ENCODE results near the gene KRTAP12-4.

The KRTAP12-4 gene

GRCh38 chr21:44694776-44695175, 40.3 kb upstream of the KRTAP12-4 start:
- no peak for TF ChIP-seq POLR2AphosphoS5 (IDR thresholded peaks at IDR 0.05; ENCODE audit: low read depth, low read length)

GRCh38 chr21:44692798-44693512, 38.5 kb upstream of the KRTAP12-4 start:
- TF ChIP-seq TAF1 (IDR thresholded peaks at IDR 0.05; ENCODE audit: borderline replicate concordance, insufficient read depth, low read length) (no peak), FOXP2 (optimal IDR thresholded peaks at IDR 0.05; ENCODE audit: borderline replicate concordance, extremely low read depth, extremely low read length, insufficient read depth) (no peak), REST (IDR thresholded peaks at IDR 0.05; ENCODE audit: insufficient read depth in 1 of 2, low read depth in 2 of 2, low read length in 2 of 2) (no peak), SIN3A (IDR thresholded peaks at IDR 0.05; ENCODE audit: borderline replicate concordance, insufficient read depth, low read length) (no peak), POLR2AphosphoS5 (IDR thresholded peaks at IDR 0.05; ENCODE audit: low read depth, low read length) (no peak)

GRCh38 chr21:44691686-44692085, 37.2 kb upstream of the KRTAP12-4 start:
- no peak for TF ChIP-seq REST (IDR thresholded peaks at IDR 0.05; ENCODE audit: insufficient read depth in 1 of 2, low read depth in 2 of 2, low read length in 2 of 2)
- no peak for TF ChIP-seq POLR2AphosphoS5 (IDR thresholded peaks at IDR 0.05; ENCODE audit: low read depth, low read length)
- no peak for TF ChIP-seq FOXP2 (optimal IDR thresholded peaks at IDR 0.05; ENCODE audit: borderline replicate concordance, extremely low read depth, extremely low read length, insufficient read depth)
- no peak for TF ChIP-seq SIN3A (IDR thresholded peaks at IDR 0.05; ENCODE audit: borderline replicate concordance, insufficient read depth, low read length)
- TF ChIP-seq TAF1 (IDR thresholded peaks at IDR 0.05; ENCODE audit: borderline replicate concordance, insufficient read depth, low read length) = no peak

DNA sequence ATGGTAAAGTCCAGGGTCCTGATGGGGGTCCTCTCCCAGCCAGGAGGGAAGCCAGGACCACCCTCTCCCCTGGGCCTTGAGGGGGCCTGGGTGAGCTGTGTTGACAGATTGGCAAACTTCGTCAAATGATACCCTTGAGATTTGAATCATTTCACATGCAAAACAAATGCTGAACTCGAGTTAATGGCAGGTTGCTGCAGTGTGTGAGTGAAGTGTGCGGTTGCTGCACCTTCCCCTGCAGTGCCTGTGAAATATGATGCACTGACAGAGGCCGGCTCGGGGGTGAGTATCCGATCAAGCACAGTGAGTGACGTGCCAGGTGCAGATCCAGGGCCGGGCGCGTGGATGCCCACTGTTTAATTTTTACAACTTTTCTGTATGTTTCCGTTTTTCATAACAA, 33.2 kb upstream of the KRTAP12-4 start:
- TF ChIP-seq POLR2AphosphoS5 (IDR thresholded peaks at IDR 0.05; ENCODE audit: low read depth, low read length) = no peak
- no peak for TF ChIP-seq REST (IDR thresholded peaks at IDR 0.05; ENCODE audit: insufficient read depth in 1 of 2, low read depth in 2 of 2, low read length in 2 of 2)
- no peak for TF ChIP-seq SIN3A (IDR thresholded peaks at IDR 0.05; ENCODE audit: borderline replicate concordance, insufficient read depth, low read length)
- TF ChIP-seq FOXP2 (optimal IDR thresholded peaks at IDR 0.05; ENCODE audit: borderline replicate concordance, extremely low read depth, extremely low read length, insufficient read depth) = no peak
- TF ChIP-seq TAF1 (IDR thresholded peaks at IDR 0.05; ENCODE audit: borderline replicate concordance, insufficient read depth, low read length) = no peak

DNA sequence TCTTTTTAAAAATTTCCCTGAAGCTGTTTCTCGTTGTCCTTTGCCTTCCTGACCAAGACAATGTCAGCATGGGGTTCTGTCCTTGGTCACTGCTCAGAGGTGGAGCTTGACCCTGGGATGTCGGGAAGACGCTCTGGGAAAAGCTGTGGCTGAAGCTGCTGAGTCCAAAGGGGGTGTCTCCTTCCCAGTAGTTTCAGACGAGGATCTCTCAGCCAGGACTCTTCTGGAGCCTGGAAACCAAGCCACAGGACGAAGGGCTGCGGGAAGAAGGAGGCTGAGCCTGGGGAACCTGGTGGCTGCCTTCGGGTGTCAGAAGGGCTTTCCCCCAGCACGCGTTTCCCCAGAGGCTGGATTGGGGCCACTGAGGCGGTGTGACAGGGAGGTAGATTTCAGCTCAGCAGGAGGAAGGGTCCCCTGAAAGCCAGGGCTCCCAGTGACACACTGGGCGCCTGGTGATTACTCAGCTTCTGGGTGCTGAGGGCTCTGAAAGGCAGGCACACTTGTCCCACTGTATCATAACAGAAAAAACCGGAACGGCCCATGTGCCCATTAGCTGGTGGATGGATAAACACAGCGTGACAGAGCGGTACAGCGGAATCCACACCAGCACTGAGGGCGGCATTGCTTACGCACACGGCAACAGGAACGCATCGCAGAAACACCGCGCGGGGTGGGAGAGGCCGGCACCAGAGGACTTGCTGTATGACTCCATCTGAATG, 32.5 kb upstream of the KRTAP12-4 start:
- no peak for TF ChIP-seq REST (IDR thresholded peaks at IDR 0.05; ENCODE audit: insufficient read depth in 1 of 2, low read depth in 2 of 2, low read length in 2 of 2)

Data from PFSK-1 (cell line).